Activated CD4-positive, alpha-beta T cell treated with anti-CD3 and anti-CD28 coated beads, Interleukin-10, Interleukin-2, amounts not matched to agents 100 ng/mL and 50 ng/mL, durations not matched to agents 16 hours and 8 hours (primary cell): Measurements from ENCODE around the gene ESAM.
"Not testable (repeated sequence)": the region's sequence is repeated elsewhere in the genome, so short reads cannot be mapped to it uniquely, and the experiment has no call there.

Experiments
- DNase-seq: peaks from one replicate; pipeline ENCODE4 v3.0.0-alpha.2; 2020

ESAM gene

DNA sequence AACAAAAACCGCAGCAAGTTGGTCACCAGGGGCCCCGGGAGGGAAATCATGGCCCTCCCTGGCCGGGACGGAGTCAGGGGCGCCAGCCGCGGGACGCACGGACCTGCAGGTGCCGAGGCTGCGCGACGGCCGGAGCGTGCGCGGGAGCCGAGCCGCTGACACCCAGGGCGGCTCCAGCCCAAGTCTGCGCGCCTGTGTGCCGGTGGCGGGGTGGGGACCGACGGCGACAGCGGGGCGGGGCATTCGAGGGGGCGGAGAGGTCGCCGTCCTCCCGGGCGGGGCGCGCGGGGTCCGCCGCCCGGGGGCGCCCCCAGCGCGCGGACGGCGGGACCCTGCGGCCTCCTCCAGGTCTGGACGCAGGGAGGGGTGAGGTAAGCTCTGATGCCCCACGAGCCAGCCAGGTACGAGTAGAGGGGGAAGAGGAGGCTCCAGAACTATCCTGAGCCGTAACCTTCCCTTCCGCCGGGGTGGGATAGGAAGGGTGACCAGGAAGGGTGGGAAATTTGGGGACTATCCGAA is at the start of gene ESAM:
ESAM (minus strand) TSS at position 186 of the 519 bp plus-strand sequence; CDS start at position 50, 136 bp downstream.
- DNase-seq: peak; percentile 73

DNA sequence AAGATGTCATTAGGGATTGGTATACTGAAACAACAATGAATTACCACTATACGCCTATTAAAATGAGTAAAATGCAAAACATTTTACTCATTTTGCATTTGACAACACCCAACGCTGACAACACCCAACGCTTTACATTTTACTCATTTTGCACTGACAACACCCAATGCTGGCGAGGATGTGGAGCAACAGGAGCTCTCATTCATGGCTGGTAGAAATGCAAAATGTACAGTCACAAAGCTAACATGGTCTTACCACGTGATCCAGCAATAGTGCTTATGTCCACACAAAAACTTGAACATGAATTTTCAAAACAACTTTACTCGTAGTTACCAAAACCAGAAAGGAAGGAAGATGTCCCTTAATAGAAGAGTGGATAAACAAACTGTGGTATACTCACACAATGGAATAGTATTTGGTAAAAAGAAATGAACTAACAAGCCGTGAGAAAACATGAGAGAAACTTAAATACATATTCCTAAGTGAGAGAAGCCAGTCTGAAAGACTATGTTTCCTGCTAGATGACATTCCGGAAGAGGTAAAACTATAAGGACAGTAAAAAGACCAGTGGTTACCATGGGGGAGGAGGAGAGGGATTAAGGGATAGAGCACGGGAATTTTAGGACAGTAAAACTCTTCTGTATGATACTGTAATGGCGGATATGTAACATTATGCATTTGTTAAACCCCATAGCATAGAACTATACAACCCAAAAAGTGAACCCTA is 49.5 kb upstream of the ESAM start:
- DNase-seq: no peak

DNA sequence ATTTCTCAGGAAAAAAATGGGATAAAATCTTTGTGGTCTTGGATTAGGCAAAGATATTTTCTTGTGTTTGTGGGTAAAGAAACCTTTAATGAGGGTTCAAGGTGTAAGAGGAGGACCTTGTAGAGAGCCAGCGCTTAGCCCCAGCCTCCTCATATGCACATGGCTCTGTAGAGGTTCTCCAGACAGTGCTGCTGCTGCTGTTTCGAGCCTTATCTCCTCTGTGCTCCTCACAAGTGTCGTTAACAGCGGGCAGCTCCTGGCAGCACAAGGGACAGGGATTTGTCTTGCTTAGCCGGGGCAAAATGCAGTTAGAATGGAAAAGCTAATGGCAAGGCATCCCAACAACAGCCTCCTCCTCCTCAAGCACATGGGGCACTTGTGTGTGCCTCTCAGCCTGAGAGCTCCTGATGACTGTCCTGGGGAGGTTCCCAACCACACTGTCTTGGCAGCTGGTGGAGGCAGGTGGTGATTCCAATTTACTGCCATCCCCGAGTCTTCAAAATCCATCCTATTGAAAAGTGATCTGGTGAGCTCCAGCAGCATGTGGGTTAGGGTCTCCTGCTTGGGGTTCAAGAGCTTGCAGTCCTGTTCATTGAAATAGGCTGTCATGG is 45.7 kb upstream of the ESAM start:
- no peak for DNase-seq

- DNase-seq: no peak
Observed at GRCh38 chr11:124807201-124807600, 45.1 kb upstream of the ESAM start.

DNA sequence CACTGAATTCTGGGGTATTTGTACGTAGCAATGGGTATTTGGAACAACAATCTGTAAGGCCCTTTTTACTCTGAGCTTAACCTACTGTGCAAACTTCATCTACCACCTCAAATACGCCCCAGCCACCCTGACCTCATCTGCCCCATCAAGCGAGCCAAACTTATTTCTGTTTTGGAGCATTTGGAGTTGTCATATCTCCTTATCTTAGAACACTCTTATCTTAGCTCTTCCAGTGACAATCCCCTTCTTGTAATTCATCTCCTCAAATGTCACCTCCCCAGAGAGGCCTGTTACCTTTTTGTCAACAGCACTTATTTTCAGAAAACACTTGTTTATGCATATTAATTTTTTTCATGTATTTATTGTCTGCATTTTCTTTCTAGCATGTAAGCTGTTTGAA is 42.8 kb upstream of the ESAM start:
- no peak for DNase-seq

DNA sequence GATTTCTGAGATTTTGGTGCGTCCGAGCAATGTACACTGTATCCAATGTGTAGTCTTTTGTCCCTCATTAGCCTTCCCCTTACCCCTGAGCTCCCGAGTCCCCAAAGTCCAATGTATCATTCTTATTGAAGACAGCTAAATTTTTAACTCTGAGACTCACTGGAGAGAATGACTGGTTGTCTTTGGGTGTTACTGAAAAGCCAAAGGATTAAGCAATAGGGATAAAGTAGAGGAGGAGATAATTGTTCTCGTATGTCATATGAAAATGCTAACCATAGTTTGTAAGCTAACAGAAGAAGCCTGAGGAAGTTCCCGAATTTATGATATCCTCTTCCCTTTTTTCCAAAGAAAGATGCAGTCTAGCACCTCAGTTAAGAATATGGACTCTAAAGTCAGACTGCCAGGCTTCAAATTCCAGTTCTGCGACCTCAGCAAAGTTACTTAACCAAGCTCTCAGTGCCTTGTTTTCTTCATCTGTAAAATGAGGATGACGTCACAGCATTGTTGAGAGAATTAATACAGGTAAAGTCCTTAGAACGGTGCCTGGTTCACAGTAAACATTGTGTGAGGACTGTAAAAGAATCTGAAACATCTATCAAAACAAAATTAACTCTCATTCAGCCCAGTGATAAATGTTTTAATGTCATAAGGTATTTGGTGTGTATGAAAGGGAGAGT is 39.7 kb upstream of the ESAM start:
- DNase-seq: no peak

GRCh38 chr11:124801014-124801413 is 38.9 kb upstream of the ESAM start:
- DNase-seq: peak; percentile 30

- peak; percentile 85 for DNase-seq
Observed at GRCh38 chr11:124800226-124800929, 38.3 kb upstream of the ESAM start, which contains the start of gene MSANTD2. Gene MSANTD2, minus strand, starts transcription at chr11:124800406. Its CDS starts 26 bp downstream, at chr11:124800380.

DNA sequence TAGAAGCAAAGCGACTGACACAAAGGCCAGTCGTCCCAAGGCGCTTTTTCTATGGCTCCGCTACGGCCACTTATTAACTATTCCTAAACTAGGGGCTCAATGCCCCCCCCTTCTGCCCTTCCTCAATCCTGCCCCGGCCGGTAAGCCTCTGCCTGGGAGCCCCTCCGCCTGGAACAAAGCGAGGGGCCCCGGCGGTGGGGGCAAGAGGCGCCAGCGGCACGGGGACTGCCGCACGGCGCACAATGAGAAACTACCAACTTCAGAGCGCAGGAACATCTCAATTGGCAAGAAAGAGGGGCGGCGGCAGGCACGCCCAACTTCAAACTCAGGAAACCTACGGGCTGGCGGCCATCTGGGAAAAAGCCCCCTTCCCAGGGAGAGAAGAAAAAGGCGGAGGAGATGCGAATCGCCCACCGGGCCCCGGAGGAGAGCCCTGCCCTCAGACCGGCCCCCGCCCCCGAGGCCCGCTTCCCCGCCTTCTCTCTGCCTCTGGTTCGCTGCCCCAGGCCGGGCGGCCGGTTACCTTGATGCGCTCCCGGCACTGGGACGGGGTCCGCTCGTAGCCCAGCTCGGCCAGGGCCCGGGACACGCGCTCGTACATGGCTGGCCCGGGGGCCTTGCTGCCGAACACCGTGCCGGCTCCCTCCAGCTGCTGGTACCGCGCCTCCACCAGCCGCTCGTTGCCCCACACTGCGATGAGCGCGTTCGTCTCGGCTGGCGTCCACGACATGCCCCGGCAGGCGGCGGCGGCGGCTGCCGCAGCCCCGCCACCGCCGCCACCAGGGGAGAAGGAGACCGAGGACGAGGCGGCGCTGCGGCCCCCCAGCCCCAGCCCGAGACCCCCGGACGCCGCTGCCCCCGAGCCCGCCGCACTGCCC is 37.5 kb upstream of the ESAM start:
- peak; percentile 43 for DNase-seq

- peak; percentile 22 for DNase-seq
Observed at GRCh38 chr11:124798991-124799347, 36.9 kb upstream of the ESAM start.

GRCh38 chr11:124796312-124796711 is 34.2 kb upstream of the ESAM start:
- no peak for DNase-seq

DNA sequence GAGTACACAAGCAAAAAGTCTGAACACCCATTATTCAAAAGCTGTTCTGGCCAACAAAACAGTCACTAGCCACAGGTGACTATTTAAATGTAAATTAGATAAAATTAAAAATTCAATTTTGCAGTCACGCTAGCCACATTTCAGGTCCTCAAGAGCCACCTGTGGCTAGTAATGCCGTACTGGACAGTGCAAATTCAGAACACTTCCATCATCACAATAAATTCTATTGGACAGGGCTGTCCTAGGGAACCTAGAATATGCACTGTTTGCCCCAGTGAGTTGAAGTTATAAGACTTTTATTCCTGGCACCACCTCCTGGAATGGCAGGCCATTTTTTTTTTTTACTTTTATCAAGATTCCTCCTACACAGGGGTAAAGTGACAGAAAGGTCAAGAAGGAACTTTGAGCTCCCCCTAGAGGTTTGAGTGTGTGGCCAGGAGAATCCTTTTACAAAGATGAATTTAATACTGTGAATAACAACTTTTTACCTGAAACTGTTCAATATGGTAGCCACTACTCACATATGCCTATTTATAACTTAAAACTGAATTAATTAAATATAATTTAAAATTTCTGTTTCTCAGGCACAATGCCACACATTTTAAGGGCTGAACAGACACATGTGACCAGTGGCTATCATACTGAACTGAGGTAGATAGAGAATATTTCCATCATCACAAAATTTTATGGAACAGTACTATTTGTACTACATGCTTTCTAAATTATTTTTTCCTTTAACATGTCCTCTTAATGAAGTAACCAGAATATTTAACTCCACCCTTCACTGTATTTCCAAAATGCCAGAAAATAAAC is 31.6 kb upstream of the ESAM start:
- DNase-seq: peak; percentile 59

DNA sequence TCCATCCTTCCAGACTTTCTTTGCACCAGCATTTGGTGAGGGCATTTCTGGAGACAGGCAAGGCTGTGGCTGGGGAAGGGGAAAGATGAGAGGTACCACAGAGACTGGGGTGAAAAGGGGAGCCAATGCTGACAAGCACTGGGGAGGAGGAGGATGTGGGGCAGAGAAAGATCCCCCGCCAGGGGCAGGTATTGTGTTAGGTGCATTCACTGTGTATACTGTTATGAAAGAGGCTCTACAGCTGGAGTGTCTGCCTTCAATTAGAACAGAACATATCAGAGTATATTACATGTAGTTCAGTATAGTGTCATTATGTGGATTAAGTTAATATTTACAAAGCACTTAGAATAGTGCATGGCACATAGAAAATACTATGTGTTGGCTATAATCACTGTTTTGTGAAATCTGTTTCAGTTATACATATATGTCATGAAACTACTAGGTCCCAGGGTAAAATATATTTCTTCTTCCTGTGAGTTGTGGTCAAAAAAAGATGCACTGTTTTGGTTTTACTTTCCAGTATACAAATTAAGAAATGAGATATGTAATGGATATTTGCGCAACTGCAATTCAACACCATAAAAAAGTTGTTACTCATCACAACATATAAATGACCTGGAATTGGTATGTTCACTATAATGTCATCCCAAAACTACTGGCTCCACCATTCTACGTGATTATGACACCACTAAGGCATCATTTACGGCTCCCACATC is 29.7 kb upstream of the ESAM start:
- DNase-seq: peak; percentile 26

GRCh38 chr11:124788521-124788920 is 26.4 kb upstream of the ESAM start:
- DNase-seq: no peak

DNA sequence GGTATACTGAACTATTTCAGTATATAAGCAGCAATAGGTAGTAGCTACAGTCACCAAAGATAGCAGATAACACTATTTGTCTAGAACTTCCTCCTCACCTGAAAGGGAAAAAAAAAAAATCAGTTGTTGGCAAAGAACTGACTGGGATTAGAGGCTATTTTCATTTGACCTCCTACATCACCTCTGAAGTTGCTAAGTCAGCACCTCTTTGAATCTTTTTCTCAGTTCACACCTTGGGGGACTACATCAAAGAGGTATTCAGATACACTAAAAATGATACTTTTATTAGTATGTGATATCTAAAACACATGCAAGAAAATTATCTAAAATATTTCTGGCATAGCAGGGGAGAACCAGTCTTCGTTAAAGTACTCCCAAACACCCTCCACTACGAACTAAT is 22.0 kb upstream of the ESAM start:
- no peak for DNase-seq

- no peak for DNase-seq
Observed at GRCh38 chr11:124783002-124783401, 20.9 kb upstream of the ESAM start.

GRCh38 chr11:124779568-124779967 is 17.5 kb upstream of the ESAM start:
- no peak for DNase-seq

DNA sequence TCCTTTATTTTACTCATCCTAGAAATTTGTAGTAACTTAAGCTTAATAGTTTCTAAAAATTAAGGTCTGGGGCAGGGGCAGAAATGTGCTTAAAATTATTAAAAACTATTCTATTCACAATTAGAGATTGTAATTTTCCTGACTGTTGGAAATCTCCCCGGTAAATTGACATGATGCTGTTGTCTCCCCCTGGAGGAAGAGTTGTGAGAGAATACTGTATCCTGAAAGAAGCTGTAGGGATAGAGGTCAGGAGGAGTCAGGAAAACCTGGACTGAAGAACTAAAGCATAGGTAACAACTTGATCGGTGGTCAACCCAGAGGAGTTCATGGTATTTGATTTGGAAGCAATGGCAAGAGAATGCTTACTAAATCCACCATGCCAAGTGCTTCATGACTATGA is 16.2 kb upstream of the ESAM start:
- no peak for DNase-seq

GRCh38 chr11:124776865-124777645 is 15.0 kb upstream of the ESAM start:
- DNase-seq: no peak

- not testable (repeated sequence) for DNase-seq
Observed at GRCh38 chr11:124770959-124771358, 8.9 kb upstream of the ESAM start.
